IPS DF 19.7 (cell line): ENCODE results near the gene ALPL.

ENCODE experiments used
- DNase-seq: peaks from one replicate; pipeline ENCODE4 v3.0.0-alpha.2; 2013; ENCODE audit warnings: low read depth, low spot score

ALPL gene

GRCh38 chr1:21576031-21576797, 67.0 kb downstream of the ALPL start:
- DNase-seq = no peak

- no peak for DNase-seq
Observed at GRCh38 chr1:21576798-21577187, 67.6 kb downstream of the ALPL start.

GRCh38 chr1:21577324-21577723, 68.1 kb downstream of the ALPL start:
- no peak for DNase-seq

- DNase-seq = no peak
Observed at GRCh38 chr1:21577933-21578332, 68.7 kb downstream of the ALPL start.

GRCh38 chr1:21579791-21580190, 70.6 kb downstream of the ALPL start:
- no peak for DNase-seq

GRCh38 chr1:21584096-21584495, 74.9 kb downstream of the ALPL start:
- no peak for DNase-seq

- no peak for DNase-seq
Observed at GRCh38 chr1:21585037-21585436, 75.8 kb downstream of the ALPL start.

- DNase-seq = no peak
Observed at GRCh38 chr1:21586222-21586621, 77.0 kb downstream of the ALPL start.

- no peak for DNase-seq
Observed at GRCh38 chr1:21586846-21587601, 77.8 kb downstream of the ALPL start.

- no peak for DNase-seq
Observed at GRCh38 chr1:21587602-21587953, 78.4 kb downstream of the ALPL start.

GRCh38 chr1:21589618-21590017, 80.4 kb downstream of the ALPL start:
- no peak for DNase-seq

- DNase-seq = no peak
Observed at GRCh38 chr1:21590126-21590880, 81.1 kb downstream of the ALPL start.

- no peak for DNase-seq
Observed at GRCh38 chr1:21590934-21591333, 81.7 kb downstream of the ALPL start.

GRCh38 chr1:21592086-21592865, 83.1 kb downstream of the ALPL start:
- DNase-seq = no peak

GRCh38 chr1:21593231-21593630, 84.0 kb downstream of the ALPL start:
- DNase-seq = no peak

GRCh38 chr1:21594501-21594900, 85.3 kb downstream of the ALPL start:
- DNase-seq = no peak

- no peak for DNase-seq
Observed at GRCh38 chr1:21594935-21595897, 86.0 kb downstream of the ALPL start.

GRCh38 chr1:21596174-21596573, 87.0 kb downstream of the ALPL start:
- DNase-seq = no peak

GRCh38 chr1:21596628-21597027, 87.4 kb downstream of the ALPL start:
- no peak for DNase-seq

- no peak for DNase-seq
Observed at GRCh38 chr1:21597753-21598152, 88.5 kb downstream of the ALPL start.

- no peak for DNase-seq
Observed at GRCh38 chr1:21598417-21598816, 89.2 kb downstream of the ALPL start.
